ENCODE data around the gene FAM171A2. TPM values are rescaled to one million over a fixed set of nuclear protein-coding genes. Genes with fewer than 3 reads are reported as not detected.

Gene FAM171A2
- polyA plus RNA-seq, 1 donor (not counting 4 experiments of a cell fraction or from before 2014, with no cell fraction given) = 0.35 TPM

DNA sequence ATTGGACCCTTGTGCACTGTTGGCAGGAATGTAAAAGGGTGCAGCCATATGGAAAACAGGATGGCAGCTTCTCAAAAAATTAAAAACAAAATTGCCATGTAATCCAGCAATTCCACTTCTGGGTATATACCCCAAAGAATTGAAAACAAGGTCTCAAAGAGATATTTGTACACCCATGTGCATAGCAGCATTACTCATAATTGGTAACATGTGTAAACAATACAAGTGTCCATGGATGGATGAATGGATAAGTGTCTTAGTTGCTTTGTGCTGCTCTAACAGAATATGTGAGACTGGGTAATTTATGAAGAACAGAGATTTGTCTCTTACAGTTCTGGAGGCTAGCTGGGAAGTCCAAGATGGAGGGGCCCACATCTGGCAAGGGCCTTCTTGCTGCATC is 59.0 kb downstream of the FAM171A2 start:
- DNase-seq (ENCODE audit: low read depth, low spot score) (no peak), FAIRE-seq (no peak)
- Histone ChIP-seq H3K36me3 (ENCODE audit: control insufficient read depth in 2 of 2, extremely low read depth in 1 of 2, insufficient read depth in 2 of 2, low read length in 2 of 2) (peaks cover 0 to 1% of the 10 kb centered on the region in 2 experiments), H3K27me3 (ENCODE audit: control insufficient read depth, extremely low read depth, insufficient read depth, low read length) (peaks cover 4% of the 10 kb centered on the region), H3K4me3 (ENCODE audit: control insufficient read depth in 2 of 3, extremely low read depth in 1 of 3, insufficient read depth in 2 of 3, low read depth in 1 of 3, low read length in 3 of 3) (no peak overlapping the region), H3K27ac (ENCODE audit: control insufficient read depth, insufficient read depth, low read length) (no peak overlapping the region), H3K4me1 (ENCODE audit: control insufficient read depth, extremely low read depth, insufficient read depth, low read length) (peaks cover 9% of the 10 kb centered on the region), H3K9ac (ENCODE audit: control insufficient read depth, extremely low read depth, insufficient read depth, low read length) (no peak overlapping the region), H3K4me2 (ENCODE audit: control insufficient read depth, extremely low read depth, insufficient read depth, low read depth, low read length) (no peak overlapping the region), H4K20me1 (ENCODE audit: control insufficient read depth, extremely low read depth, insufficient read depth, low read length) (no peaks in the 10 kb centered on the region), H3K79me2 (ENCODE audit: control insufficient read depth, insufficient read depth, low read length) (no peaks in the 10 kb centered on the region), H3K9me1 (ENCODE audit: control insufficient read depth, extremely low read depth, insufficient read depth, low read length) (no peaks in the 10 kb centered on the region), H2AFZ (ENCODE audit: control insufficient read depth, low read length) (no peak overlapping the region), H3K9me3 (ENCODE audit: control insufficient read depth, low read depth, low read length) (no peaks in the 10 kb centered on the region)
- dilution Hi-C loops (cut with MboI; ENCODE audit: extremely low pct_ligation_motif_present, low sequenced_read_pairs) = no loop called here
- TF ChIP-seq EZH2 (IDR thresholded peaks at IDR 0.05; ENCODE audit: low read length) = no peak
- no peak for TF ChIP-seq CTCF (optimal IDR thresholded peaks at IDR 0.05 in 1 of 3, IDR thresholded peaks at IDR 0.05 in 1 of 3, conservative IDR thresholded peaks at IDR 0.05 in 1 of 3; ENCODE audit: extremely low read depth in 1 of 3, insufficient read depth in 2 of 3, low read length in 3 of 3)

Small RNAs within 50 kb of the gene (small RNA-seq; reads per million reads assigned to genes)
- 0 reads per million in 3 experiments for gene RF00012 (ENCODE audit: insufficient read length in 3 of 3, low read depth in 3 of 3, low replicate concordance in 1 of 3)
- gene RN7SL258P (ENCODE audit: insufficient read length in 3 of 3, low read depth in 3 of 3, low replicate concordance in 1 of 3) = 0 reads per million in 3 experiments
- gene RNU6-453P (ENCODE audit: insufficient read length in 3 of 3, low read depth in 3 of 3, low replicate concordance in 1 of 3) = 0 to 0.67 (median 0) reads per million in 3 experiments

Other genes with a start within 250 kb of the FAM171A2 start
- 3.0 to 11.1 TPM (median 4.5 TPM) in 3 replicates for gene HDAC5, start 240.2 kb downstream of the FAM171A2 start, polyA plus RNA-seq
- gene HROB, start 221.9 kb downstream of the FAM171A2 start, polyA plus RNA-seq = 1.3 to 4.5 TPM (median 3.4 TPM) in 3 replicates
- not detected in 3 replicates for gene ASB16, start 193.1 kb downstream of the FAM171A2 start, polyA plus RNA-seq
- gene TMUB2, start 176.9 kb downstream of the FAM171A2 start, polyA plus RNA-seq = 25.5 to 38.5 TPM (median 27.1 TPM) in 3 replicates
- gene ATXN7L3, start 164.0 kb downstream of the FAM171A2 start, polyA plus RNA-seq = 29.3 to 33.8 TPM (median 32.8 TPM) in 3 replicates
- gene UBTF, start 144.2 kb downstream of the FAM171A2 start, polyA plus RNA-seq = 14.7 to 23.0 TPM (median 20.5 TPM) in 3 replicates
- 0.06 TPM in 1 of 3 replicates, not detected in the others for gene SLC4A1, start 95.7 kb downstream of the FAM171A2 start, polyA plus RNA-seq
- gene RUNDC3A, start 55.3 kb downstream of the FAM171A2 start, polyA plus RNA-seq = 1.1 to 3.7 TPM (median 1.6 TPM) in 3 replicates
- 108 to 170 TPM (median 149 TPM) in 3 replicates for gene SLC25A39, start 39.0 kb downstream of the FAM171A2 start, polyA plus RNA-seq
- 179 to 316 TPM (median 274 TPM) in 3 replicates for gene GRN, start 18.6 kb downstream of the FAM171A2 start, polyA plus RNA-seq
- 0.06 TPM in 1 of 3 replicates, not detected in the others for gene ITGA2B, start 25.8 kb upstream of the FAM171A2 start, polyA plus RNA-seq
- gene GPATCH8, start 139.6 kb upstream of the FAM171A2 start, polyA plus RNA-seq = 11.4 to 15.1 TPM (median 13.4 TPM) in 3 replicates
- 2.6 to 4.6 TPM (median 2.7 TPM) in 3 replicates for gene FZD2, start 193.6 kb upstream of the FAM171A2 start, polyA plus RNA-seq

Measured in keratinocyte (primary cell).